Endometrium (tissue), 2 donors: ENCODE measurements around the gene GBF1.

Source experiments
- FAIRE-seq: peaks from 2 replicates; lab custom pipeline; 2012; peaks lifted over from hg19 to GRCh38; lab: Jason Lieb, UNC
- donor health status: control.
- donor health status: control.

Gene GBF1

GRCh38 chr10:102408728-102409603 lies 163.6 kb downstream of the GBF1 start:
- no peak for FAIRE-seq

GRCh38 chr10:102409604-102410428 lies 164.5 kb downstream of the GBF1 start:
- FAIRE-seq = no peak

GRCh38 chr10:102410429-102411073 lies 165.2 kb downstream of the GBF1 start:
- FAIRE-seq = no peak

- FAIRE-seq = no peak
Measured at GRCh38 chr10:102411341-102412255, 166.3 kb downstream of the GBF1 start.

GRCh38 chr10:102412293-102412692 lies 167.0 kb downstream of the GBF1 start:
- FAIRE-seq = no peak

- no peak for FAIRE-seq
Measured at GRCh38 chr10:102413053-102413705, 167.8 kb downstream of the GBF1 start.

GRCh38 chr10:102413806-102414561 lies 168.7 kb downstream of the GBF1 start:
- no peak for FAIRE-seq

- no peak for FAIRE-seq
Measured at GRCh38 chr10:102414749-102415148, 169.4 kb downstream of the GBF1 start.

GRCh38 chr10:102416283-102416682 lies 171.0 kb downstream of the GBF1 start:
- FAIRE-seq = no peak

GRCh38 chr10:102416695-102417094 lies 171.4 kb downstream of the GBF1 start:
- FAIRE-seq = no peak

GRCh38 chr10:102418622-102419268 lies 173.4 kb downstream of the GBF1 start, which contains the start of gene PSD:
Gene PSD (minus strand): TSS chr10:102418785. CDS start chr10:102417038, 1,747 bp downstream.
- FAIRE-seq = no peak

- FAIRE-seq = no peak
Measured at GRCh38 chr10:102419269-102420180, 174.2 kb downstream of the GBF1 start.

GRCh38 chr10:102420181-102420713 lies 174.9 kb downstream of the GBF1 start:
- no peak for FAIRE-seq

GRCh38 chr10:102420714-102421506 lies 175.6 kb downstream of the GBF1 start, which contains the start of gene FBXL15:
Gene FBXL15 (plus strand): TSS chr10:102420836. CDS start chr10:102421130, 294 bp downstream.
- peak; percentile 94 for FAIRE-seq

- no peak for FAIRE-seq
Measured at GRCh38 chr10:102421507-102421756, 176.1 kb downstream of the GBF1 start.

- FAIRE-seq = no peak
Measured at GRCh38 chr10:102421757-102422512, 176.6 kb downstream of the GBF1 start.
